NCI-H2227 (cell line): ENCODE results near the gene FOXN3.

ENCODE experiments used
- DNase-seq: peaks from one replicate; lab custom pipeline; 2025; ENCODE audit not compliant: unreplicated experiment; lab: John Stamatoyannopoulos, UW

Gene FOXN3

DNA sequence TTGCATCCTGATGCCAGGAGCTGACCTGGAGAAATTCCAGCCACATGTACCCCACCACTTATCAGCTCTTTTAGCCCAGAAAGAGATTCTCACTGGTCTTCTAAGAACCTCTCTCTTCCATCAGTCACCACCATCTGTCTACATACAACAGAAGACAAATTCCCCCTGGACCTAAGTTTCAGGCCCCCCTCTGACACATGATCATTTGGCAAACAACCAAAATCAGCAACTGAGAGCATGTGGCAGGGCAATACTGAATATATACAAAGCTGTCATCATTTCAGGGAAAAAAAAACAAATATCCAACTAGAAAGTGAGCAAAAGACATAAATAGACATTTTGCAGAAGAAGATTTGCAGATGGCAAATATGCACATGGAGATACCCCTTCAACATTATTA, 180.2 kb downstream of the FOXN3 start:
- no peak for DNase-seq

DNA sequence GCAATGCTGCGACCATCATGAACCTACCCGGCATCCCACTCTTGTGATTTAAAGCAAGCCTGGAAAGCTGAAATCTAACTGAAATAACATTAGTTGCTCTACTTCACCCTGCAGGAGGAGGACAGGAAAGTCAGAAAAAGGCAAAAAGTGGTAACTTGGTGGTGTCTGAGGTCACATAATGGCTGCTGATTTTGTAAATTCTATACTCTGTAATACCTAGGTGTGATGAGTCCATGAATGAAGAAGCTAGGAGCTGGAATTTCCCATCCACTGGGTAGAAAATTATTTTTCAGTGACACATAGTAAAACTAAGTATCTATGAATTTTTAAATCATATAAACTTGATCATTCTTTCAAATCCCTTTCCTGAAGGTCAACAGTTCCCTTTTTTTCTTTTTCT, 183.8 kb downstream of the FOXN3 start:
- no peak for DNase-seq

DNA sequence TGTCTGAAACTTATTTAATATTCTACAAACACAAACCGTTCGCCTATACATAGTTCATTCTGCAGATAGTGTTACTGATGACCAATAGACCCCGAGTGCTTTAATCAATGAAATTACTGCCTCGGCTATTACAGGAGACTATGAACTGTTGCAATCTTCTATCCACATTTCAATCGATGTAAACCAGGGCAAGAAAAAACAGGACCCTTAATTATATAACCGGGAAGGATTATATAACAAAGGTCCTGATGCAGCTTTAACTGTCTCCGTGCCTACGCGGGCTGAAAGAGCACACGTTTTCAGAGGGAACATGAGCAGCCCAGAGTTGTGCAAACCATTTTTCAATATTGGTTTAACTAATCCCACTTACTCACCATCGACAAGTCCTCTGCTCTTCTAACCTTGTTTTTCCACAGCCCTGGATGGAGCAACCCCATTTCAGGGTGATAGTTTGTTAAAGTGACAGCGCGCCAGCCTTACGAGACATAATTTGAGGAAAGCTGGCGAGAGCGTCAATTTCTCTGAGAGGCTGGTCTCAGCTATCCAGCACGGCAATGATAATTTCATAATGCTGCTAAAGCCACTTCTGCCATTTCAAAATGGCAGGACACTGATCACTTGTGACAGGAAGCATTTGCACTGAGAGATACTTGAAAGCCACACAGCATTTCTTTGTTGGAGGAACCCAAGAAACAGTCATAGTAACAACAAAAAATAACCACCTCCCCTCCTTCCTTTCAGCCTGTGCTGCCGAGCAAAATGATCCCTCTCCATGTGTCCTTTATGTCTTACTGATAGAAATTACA, 184.6 kb downstream of the FOXN3 start:
- DNase-seq: no peak

DNA sequence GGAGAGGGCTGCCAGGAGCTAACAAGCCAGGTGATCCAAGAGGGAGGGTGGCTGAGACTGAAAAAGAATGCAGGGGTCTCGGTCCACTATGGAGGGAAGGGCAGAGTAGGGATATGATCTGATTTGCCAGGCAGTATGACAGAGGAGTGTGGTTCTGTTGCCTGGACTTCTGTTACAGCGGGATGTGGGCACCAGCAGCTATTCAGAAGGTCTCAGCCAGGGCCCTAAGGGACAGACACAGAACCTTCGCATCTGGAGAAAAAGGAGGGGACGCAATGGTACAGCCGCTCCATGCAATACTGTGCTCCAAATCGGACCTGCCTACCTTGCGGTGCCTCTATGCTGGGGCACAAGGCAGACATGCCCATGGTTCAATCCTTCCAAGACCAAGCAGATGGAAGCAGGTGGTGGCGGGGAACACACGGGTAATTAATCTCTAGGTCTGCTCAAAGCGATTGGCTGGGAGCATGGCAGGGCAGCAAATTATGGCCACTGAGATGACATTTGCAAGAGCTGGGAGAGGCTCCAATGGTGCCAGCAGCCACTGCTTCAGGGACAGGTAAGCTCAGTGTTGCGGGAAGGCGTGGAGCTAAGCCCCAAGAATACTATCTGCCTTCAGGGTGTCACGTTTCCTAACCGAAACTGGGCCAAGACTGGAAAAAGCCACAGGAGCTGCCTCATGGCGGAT, 185.5 kb downstream of the FOXN3 start:
- no peak for DNase-seq

DNA sequence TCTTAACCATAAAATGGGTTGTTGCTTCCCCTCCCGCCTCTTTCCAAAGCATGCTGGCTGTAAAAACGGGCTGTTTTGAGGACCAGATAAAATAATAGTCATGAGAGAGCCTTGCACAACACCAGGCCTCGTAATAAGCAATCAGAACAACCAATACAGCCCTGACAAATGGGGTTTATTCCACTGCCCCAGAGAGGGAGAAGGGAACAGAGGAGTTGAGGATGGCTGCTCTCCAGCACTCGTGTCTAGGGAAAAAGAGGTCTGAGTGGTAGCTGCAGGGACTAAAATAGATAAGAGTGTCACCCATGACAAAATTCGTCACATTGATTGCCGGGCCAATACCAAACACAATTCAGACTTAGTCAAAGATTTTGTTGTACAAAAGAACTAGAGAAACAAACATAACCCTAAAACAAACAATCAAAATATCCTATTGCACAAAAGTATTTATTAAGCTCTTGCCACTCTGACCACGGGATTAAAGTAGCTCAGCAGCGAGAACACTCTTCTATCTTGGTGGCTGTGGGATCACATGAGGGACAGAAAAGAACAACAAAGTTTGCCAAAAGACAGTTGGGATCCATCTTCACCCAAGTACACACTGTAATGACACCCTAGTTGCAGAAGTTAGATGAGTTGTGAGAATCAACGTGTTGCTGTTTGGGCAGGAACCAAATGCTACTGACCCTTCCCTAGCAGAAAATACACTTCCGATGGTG, 188.0 kb downstream of the FOXN3 start:
- DNase-seq: no peak

DNA sequence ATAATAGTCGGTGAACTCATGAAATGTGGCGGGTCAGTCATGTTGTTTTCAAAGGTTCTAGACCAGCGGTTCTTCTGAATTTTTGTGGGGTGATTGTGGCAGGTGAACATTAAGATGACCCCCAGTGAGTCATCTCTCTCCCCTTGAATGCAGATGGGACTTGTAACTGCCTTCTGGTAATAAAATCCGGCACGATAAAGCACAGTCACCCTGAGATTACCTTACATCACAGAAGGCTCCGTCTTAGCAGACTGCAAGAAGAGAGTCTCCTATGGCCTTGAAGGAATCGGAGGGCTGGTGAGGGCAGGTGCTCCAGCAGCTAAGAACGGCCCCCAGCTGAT, 189.6 kb downstream of the FOXN3 start:
- no peak for DNase-seq

DNA sequence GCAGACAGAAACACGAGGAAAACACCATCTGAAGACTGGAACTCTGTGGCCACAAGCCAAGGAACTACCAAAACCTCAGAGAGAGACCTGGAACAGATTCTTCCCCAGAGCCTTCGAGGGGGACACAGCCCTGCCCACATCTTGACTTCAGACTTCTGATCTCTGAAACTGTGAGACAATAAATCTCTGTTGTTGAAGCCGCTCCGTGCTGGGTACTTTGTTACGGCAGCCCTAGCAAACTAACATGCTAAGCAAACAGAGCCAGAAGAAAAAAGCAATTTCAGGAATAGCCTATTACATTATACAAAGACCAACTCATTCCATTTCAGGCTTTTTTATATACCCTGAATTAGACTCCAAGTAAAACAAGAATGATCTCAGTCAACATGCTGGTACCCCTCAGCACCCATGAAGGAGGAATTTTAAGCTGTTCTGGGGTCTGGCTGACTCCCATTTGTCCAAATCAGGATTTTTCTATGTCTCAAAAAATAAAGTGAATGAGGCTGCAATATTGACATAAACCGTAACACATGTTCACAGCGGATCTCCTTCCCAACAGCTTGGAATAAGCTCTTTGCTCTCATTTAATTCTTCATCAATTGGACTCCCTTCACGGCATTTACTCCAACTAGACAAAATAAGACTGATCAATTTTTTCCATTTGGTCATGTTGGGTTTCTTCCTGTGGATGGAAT, 190.1 kb downstream of the FOXN3 start:
- no peak for DNase-seq

DNA sequence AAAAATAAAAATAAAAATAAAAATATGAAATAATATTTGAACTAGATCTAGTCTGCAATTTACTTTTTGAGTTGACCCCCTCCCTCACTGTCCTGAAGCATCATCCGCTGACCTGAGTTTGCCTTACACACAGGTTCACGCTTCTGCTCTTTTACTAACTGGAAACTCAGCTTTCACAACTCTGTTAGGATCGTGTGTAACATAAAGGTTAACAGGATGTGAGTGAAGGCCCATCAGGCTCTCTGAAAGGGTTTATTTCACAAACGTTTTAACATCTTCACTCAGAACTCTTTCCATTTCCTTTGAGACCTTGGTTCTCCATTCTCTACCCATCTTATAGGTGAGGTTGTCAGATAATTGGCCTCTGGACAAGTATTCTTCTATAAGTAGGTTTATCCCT, 191.4 kb downstream of the FOXN3 start:
- no peak for DNase-seq

DNA sequence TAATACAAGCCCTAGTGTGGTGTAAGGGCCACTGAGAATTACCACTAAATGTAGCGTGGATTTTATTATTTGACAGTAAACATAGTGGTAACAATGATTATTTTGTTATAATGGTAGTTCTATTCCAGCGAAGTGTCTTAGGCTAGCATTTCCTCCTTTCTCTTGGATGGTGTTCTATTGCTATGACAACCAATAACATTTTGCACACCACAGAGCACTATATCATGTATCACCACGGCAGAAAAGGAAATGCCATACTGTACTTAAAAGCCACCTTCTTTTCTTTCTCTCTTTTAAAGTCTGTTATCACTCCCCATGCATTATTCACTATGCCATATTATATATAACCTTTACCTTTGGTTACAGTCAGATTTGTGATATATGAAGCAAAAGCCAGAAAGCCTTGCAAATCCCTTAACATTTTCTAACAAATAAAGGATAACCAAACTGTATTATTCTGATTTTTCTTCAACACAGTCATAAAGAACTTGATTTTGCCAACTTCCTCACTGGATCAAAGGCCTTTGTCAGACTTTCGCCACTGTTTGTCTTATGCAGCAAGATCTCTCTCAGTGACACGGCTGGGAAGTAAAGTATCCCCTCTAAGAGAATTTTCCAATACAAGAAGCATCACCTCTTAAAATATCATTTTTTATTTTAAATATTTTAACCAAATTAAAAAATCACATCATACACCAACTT, 195.8 kb downstream of the FOXN3 start:
- no peak for DNase-seq

DNA sequence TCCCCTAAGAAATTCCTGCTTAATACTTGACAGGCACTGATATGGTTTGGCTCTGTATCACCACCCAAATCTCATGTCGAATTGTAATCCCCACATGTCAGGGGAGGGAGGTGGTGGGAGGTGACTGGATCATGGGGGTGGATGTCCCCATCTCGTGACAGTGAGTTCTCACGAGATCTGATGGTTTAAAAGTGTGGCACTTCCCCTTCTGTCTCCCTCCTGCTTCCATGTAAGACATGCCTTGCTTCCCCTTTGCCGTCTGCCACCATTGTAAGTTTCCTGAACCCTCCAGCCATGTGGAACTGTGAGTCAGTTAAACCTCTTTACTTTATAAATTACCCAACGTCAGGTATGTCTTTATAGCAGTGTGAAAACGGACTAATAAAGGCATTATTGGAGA, 198.0 kb downstream of the FOXN3 start:
- DNase-seq: no peak

DNA sequence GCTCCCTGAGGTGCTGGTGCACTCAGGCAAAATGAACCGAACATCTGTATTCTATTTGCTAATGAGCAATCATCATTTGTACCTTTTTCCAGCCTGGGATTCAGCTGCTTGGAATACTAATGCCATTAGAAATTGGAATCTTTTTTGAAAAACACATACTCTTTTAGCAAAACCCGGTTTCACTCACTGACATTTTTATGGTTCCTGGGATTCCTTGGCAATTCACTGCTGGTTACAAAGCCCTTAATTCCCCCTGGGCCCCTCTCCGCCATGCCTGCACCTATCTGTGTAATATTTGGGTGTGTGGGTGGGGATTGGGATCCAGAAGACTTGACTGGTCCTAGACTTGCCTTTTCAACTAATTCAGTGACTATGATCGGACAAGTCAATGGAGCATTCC, 199.1 kb downstream of the FOXN3 start:
- DNase-seq: no peak

DNA sequence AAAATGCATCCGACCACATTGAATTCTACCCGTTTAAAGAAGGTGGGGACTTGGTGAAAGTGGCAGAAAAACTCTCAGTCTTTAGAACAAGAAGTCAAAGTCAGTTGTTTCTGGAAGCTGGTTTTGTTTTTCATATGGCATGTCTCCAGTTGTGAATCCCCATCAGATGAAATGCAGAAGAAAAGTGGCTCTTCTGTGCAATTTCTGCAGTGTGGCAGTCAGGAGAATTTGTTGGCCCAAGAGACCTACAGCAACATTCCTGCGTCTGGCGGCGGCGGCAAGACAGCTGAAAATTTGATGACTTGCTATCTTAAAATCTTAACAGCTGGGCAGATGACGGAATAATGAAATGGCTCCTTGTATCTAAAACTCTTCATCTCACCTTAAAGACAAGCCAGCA, 201.5 kb downstream of the FOXN3 start:
- DNase-seq: no peak

DNA sequence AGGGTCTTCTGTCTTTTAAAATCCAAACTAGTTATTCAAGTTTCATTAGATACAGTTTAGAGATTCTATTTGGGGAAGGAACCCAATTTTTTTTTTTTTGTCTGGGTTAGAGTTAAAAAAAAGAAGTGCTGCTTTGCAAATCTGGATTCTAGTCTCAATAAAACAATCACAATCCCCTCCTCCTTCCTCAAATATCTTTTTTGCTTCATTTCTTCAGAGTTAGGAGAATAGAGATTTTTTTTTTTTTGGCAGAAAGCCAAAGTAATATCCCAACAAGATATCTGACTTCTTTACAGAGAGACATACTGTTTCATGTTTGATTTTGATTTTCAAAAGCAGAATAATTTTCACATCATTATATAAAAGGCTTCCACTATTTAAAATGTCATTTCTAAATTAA, 201.9 kb downstream of the FOXN3 start:
- no peak for DNase-seq

DNA sequence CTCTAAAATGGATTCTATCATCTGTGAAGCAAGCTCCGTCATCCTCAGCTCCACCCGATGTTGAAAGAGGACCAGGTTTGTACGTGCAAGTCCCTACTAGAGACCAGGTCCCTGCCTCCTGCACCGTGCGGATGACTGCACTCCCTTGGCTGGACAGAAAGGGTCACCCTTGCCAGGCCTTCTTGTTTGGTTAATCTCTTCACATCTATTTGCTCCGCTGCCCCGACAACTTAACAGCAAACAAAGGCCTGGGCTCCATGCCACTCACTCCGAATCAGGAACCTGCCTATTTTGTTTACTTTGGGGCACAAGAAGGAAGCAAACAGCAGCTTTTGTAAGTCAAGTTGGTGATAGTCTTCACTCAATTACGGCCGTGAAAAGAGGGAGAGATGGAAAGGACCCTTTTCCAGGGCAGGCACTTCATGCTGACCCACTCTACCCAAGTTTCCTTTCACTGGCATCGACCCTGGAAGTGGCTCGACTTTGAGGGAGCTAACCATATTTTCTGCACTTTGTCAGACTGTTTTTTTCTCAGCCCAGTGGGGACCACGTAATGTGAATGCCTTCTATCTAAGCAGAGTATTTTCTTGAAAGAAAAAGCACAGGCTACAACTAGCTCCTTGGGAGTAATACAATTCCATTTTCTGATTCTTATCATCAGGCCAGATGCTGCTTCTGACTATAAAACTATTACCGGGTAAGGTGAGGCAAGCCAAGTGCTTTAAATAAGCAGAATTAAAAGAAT, 202.6 kb downstream of the FOXN3 start:
- DNase-seq: no peak

DNA sequence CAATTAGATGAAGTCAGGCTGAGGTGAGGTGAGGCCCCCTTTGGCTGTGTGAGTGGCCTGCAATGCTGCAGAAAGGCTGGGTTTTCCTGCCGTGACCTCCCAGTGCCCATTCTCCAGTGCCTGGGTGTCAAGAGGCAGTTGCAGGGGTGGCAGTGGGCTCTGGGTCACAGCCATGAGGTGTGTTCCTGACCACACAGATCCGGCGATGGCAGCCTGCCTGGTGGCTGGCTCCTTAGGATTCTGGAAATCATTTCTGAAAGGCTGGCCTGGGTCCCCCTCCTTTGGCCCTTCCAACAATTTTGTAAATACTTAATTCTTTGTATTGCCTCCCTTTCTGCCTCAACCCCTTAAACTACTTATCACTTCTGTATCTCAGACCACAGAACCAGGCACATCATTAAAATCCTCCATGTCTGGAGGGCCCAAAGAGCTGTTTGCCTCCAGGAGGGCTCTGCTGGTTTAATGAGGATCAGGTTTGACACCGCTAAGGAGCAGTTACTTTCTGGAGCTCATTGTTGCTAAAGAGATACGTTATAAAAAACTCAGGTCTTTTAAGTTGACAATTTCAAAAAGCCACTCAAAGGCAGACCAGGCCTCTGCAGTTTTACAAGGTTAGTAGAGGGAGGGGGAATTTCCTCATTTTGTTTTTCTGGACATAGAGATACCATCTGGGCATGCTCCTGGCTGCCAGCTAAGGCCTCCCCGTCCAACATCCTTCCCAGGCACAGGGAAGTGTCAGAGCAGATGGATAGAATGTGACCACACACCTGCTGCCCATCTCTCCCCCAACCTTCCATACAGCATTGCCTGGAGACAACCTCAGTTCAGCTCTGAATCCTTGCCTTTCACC, 204.4 kb downstream of the FOXN3 start:
- DNase-seq: no peak

DNA sequence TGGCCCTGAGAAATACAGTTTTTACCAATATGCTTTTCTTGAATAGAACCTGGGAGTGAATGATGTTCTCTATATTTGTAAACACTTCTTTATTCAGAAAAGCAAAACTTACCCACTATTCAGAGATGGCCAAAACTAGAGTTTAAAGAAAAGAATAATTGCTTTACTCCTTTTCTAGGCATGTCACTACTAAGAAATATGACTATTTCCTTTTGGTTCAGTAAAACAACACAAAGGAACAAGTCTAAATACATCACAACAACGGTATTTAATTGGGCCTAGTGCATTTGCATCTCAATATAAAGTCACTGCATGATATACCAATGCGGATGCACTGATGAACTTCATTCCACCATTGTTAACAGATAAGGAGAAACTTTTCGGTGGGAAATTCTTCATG, 207.5 kb downstream of the FOXN3 start:
- no peak for DNase-seq

DNA sequence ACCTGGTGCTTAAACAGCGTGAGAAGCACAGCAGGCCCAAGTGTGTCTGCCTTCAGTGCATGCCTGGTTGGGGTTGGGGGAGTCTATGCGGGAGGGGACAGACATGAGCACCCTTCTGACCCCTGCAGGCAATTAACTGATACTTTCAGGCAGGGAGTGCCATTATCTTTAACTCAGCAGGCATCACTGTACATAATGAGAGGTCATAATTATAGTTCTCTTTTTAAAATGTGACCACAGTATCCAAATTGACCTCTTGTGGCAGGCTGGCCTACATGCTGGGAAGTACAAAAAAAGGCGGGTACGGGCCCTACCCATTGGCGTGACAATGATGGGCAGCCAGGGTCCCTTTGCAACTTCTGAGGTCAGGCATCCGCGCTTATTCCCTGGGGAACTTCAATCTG, 209.1 kb downstream of the FOXN3 start:
- peak; percentile 87 for DNase-seq

DNA sequence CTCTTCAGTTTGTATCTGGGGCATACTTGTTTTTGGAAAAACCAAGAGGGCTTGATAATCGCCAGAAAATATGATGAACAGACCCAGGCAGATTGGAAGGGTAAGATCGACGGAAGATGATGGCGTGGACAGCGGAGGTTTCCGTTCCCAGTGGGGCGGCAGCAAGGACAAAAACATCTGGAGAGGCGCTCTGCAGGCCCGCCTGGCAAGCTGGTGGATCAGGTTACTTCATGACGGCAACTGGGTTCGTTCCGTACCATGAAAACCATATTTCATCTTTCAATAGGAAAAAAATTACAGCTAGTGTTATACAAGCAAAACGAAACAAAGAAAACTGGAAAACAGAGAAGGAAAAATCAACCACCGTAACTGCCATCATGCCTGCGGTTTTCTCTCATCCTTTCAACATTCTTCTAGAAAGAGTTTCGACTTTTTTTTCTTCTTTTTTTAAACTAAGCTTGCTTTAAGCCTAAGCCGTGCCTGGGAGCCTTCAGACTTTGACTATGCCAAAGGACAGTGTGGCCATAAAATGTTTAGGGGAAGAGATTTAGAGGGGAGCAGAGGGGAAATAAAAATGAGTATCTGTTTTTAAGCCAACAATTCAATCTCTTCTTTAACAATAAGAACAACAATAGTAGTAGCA, 210.5 kb downstream of the FOXN3 start:
- DNase-seq: no peak
